ENCODE results near the gene LRP1B.

GRCh38 chr2:142127248-142127647 lies 3.6 kb downstream of the LRP1B start:
- TF ChIP-seq POLR2A (IDR thresholded peaks at IDR 0.05) = no peak
- TF ChIP-seq CTCF (IDR thresholded peaks at IDR 0.05) = no peak

All from vagina (tissue), 2 donors.